PC-3 (cell line): Measurements from ENCODE around the gene GLT8D1. TPM values are rescaled to one million over a fixed set of nuclear protein-coding genes. Genes with fewer than 3 reads are reported as not detected.
A peak's percentile ranks its signal among the peaks of the same experiment; 100 is the strongest.

ENCODE experiments used
- ATAC-seq: fragments of 200-7000 bp; cut with Tn5 transposase; 2 replicates; pipeline ENCODE4 v1.9.1; 2020; ENCODE audit warnings: mild to moderate bottlenecking, moderate library complexity
- BruUV-seq: library from RNA; stranded (reverse); fragments of 400-500 nt; replicated peaks from 2 replicates; lab custom pipeline; 2021; lab: Mats Ljungman, UMichigan
- CTCF ChIA-PET: fragments of 300-600 bp; sonication (Branson Sonifier 250); formaldehyde crosslinking; loops from one replicate; lab custom pipeline; 2022; ENCODE audit warnings: antibody characterized with exemption; lab: Charles Lee
- POLR2A ChIA-PET: fragments of 300-600 bp; sonication (Branson Sonifier 250); formaldehyde crosslinking; loops from one replicate; lab custom pipeline; 2022; ENCODE audit warnings: antibody characterized with exemption; ENCODE audit not compliant: unreplicated experiment; lab: Charles Lee
- DNase-seq: peaks from one replicate; pipeline ENCODE4 v3.0.0-alpha.2; 2015
- H2AFZ ChIP-seq: fragments of 300-600 bp; sonication (generic); 2 replicates; pipeline ENCODE4 v1.6.0; 2016; ENCODE audit warnings: antibody characterized with exemption, low read length
- H3F3A ChIP-seq: fragments of 300-600 bp; sonication (generic); one replicate; pipeline ENCODE4 v1.6.0; 2017; ENCODE audit warnings: antibody characterized with exemption, low read length, control low read depth, mild to moderate bottlenecking; ENCODE audit not compliant: unreplicated experiment
- H3K27ac ChIP-seq: fragments of 300-600 bp; sonication (generic); 2 replicates; pipeline ENCODE4 v1.5.1; 2016; ENCODE audit warnings: mild to moderate bottlenecking, low read length
- H3K27me3 ChIP-seq: fragments of 300-600 bp; sonication (generic); 2 replicates; pipeline ENCODE4 v1.6.1; 2016; ENCODE audit warnings: low read length, mixed read lengths
- H3K36me3 ChIP-seq: fragments of 300-600 bp; sonication (generic); 2 replicates; pipeline ENCODE4 v1.6.1; 2016; ENCODE audit warnings: low read depth, mixed run types, low read length, mixed read lengths
- H3K4me1 ChIP-seq: fragments of 300-600 bp; sonication (generic); 2 replicates; pipeline ENCODE4 v1.5.1; 2016; ENCODE audit warnings: low read length; ENCODE audit not compliant: insufficient read depth
- H3K4me2 ChIP-seq: fragments of 300-600 bp; sonication (generic); 2 replicates; pipeline ENCODE4 v1.6.0; 2016; ENCODE audit warnings: low read length
- H3K4me3 ChIP-seq: fragments of 300-600 bp; sonication (generic); 2 replicates; pipeline ENCODE4 v1.5.1; 2016; ENCODE audit warnings: mild to moderate bottlenecking, low read length, mixed read lengths
- H3K79me2 ChIP-seq: fragments of 300-600 bp; sonication (generic); 2 replicates; pipeline ENCODE4 v1.6.1; 2017; ENCODE audit warnings: low read length, mixed read lengths
- H3K9ac ChIP-seq: fragments of 300-600 bp; sonication (generic); 2 replicates; pipeline ENCODE4 v1.6.0; 2016; ENCODE audit warnings: mild to moderate bottlenecking, low read length
- H3K9me2 ChIP-seq: fragments of 300-600 bp; sonication (generic); replicated peaks from 2 replicates; pipeline ENCODE4 v1.6.1; 2016; ENCODE audit warnings: mixed run types, low read length, mixed read lengths
- H3K9me3 ChIP-seq: fragments of 300-600 bp; sonication (generic); 2 replicates; pipeline ENCODE4 v1.6.1; 2016; ENCODE audit warnings: low read length, mixed read lengths
- H4K20me1 ChIP-seq: fragments of 300-600 bp; sonication (generic); 2 replicates; pipeline ENCODE4 v1.6.1; 2016; ENCODE audit warnings: low read length, mixed read lengths
- EZH2 ChIP-seq: fragments of 300-600 bp; sonication (generic); IDR thresholded peaks from one replicate; pipeline ENCODE4 v1.6.1; 2017; ENCODE audit warnings: antibody characterized with exemption, mild to moderate bottlenecking, low read length; ENCODE audit not compliant: unreplicated experiment
- EZH2phosphoT487 ChIP-seq: fragments of 300-600 bp; sonication (generic); IDR thresholded peaks from 2 replicates; pipeline ENCODE4 v1.6.1; 2018; ENCODE audit warnings: mild to moderate bottlenecking, antibody characterized with exemption, low read length, borderline replicate concordance
- intact Hi-C: fragments of 100-400 bp; cut with micrococcal nuclease; formaldehyde crosslinking; loops from 2 replicates; pipeline ENCODE4 v1.9.0; 2023
- total RNA-seq: library from RNA; depleted of rRNA; stranded (reverse); fragments of >200 nt; gene quantifications from 2 replicates; pipeline ENCODE4 v1.2.3, GENCODE V29; 2014
- TF ChIP-seq, protein P1 (sequence below): fragments of 300-600 bp; sonication (generic); conservative IDR thresholded peaks from 2 replicates; pipeline ENCODE4 v1.5.1; 2017; ENCODE audit warnings: antibody characterized with exemption, low read depth, mild to moderate bottlenecking, low read length

The GLT8D1 gene
- total RNA-seq, 1 experiment from 2014 or later = 70.2 TPM

DNA sequence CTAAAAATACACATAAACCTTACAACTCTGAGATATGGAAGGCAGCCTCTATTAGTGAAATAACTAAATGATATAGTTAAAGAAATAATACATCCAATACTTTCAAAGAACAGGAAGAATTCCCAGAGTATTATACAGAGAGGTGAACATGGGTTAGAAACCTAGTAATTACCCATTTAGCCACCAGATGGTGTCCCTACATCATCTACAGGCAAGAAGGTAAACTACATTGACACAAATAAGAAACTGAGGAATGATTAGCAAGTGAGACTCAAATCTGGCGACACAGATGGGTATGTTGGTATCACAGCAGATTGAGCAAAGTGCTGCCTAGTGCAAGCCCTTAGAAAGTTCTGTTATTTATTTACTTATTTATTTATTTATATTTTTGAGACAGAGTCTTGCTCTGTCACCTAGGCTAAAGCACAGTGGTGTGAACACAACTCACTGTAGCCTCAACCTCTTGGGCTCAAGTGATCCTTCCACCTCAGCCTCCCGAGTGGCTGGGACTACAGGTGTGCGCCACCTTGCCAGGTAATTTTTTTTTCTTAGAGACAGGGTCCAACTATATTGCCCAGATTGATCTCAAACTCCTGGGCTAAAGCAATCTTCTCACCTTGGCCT lies 36.9 kb upstream of the GLT8D1 start:
- no TSS peak for BruUV-seq
- no peak overlapping the region for H3K27ac ChIP-seq
- ChIA-PET CTCF (no interaction called here), POLR2A (no interaction called here)
- no peaks in the 10 kb centered on the region for H3K4me1 ChIP-seq
- ATAC-seq (peak; percentile 81), DNase-seq (peak; percentile 59)
- intact Hi-C loops = loop anchor here (1.0 to 5.0 kb wide), 3 partner anchors 78 to 330 kb away; no protein-coding TSS in a partner anchor
- H4K20me1 ChIP-seq = no peaks in the 10 kb centered on the region
- no peak overlapping the region for H2AFZ ChIP-seq
- no peak overlapping the region for H3K4me3 ChIP-seq
- H3K9me3 ChIP-seq = no peaks in the 10 kb centered on the region
- TF ChIP-seq EZH2phosphoT487 = no peak
- TF ChIP-seq, protein P1, sequence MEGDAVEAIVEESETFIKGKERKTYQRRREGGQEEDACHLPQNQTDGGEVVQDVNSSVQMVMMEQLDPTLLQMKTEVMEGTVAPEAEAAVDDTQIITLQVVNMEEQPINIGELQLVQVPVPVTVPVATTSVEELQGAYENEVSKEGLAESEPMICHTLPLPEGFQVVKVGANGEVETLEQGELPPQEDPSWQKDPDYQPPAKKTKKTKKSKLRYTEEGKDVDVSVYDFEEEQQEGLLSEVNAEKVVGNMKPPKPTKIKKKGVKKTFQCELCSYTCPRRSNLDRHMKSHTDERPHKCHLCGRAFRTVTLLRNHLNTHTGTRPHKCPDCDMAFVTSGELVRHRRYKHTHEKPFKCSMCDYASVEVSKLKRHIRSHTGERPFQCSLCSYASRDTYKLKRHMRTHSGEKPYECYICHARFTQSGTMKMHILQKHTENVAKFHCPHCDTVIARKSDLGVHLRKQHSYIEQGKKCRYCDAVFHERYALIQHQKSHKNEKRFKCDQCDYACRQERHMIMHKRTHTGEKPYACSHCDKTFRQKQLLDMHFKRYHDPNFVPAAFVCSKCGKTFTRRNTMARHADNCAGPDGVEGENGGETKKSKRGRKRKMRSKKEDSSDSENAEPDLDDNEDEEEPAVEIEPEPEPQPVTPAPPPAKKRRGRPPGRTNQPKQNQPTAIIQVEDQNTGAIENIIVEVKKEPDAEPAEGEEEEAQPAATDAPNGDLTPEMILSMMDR = peak; percentile 83
- no peak overlapping the region for H3K4me2 ChIP-seq
- H3K79me2 ChIP-seq = no peaks in the 10 kb centered on the region
- no peak overlapping the region for H3K9ac ChIP-seq
- peaks cover 45% of the 10 kb centered on the region for H3K36me3 ChIP-seq
- H3F3A ChIP-seq = no peaks in the 10 kb centered on the region
- H3K27me3 ChIP-seq = no peaks in the 10 kb centered on the region
- H3K9me2 ChIP-seq = no peaks in the 10 kb centered on the region

- POLR2A ChIA-PET = no interaction called here
- CTCF ChIA-PET = no interaction called here
- Histone ChIP-seq H2AFZ (no peak overlapping the region), H3K27me3 (no peaks in the 10 kb centered on the region), H4K20me1 (0 out of 2 replicates have a peak, but pooled peaks cover 4% of the 10 kb centered on the region), H3F3A (no peaks in the 10 kb centered on the region), H3K9me3 (no peaks in the 10 kb centered on the region), H3K4me3 (no peak overlapping the region), H3K9me2 (no peaks in the 10 kb centered on the region), H3K36me3 (peaks cover 48% of the 10 kb centered on the region), H3K9ac (no peak overlapping the region), H3K27ac (no peak overlapping the region), H3K79me2 (no peaks in the 10 kb centered on the region), H3K4me1 (no peaks in the 10 kb centered on the region), H3K4me2 (no peak overlapping the region)
- TF ChIP-seq EZH2phosphoT487 = no peak
- TF ChIP-seq, protein P1 = no peak
- no peak for TF ChIP-seq EZH2
- BruUV-seq = no TSS peak
- intact Hi-C loops = loop anchor here (5.0 kb wide), 2 partner anchors 193 to 333 kb away; no protein-coding TSS in a partner anchor
- DNase-seq (no peak), ATAC-seq (no peak)
These were observed 34.1 kb upstream of the GLT8D1 start for GRCh38 chr3:52739730-52740129.

- Histone ChIP-seq H3K27ac (no peak overlapping the region), H4K20me1 (0 out of 2 replicates have a peak, but pooled peaks cover 4% of the 10 kb centered on the region), H2AFZ (no peak overlapping the region), H3K79me2 (no peaks in the 10 kb centered on the region), H3K4me1 (no peaks in the 10 kb centered on the region), H3K27me3 (no peaks in the 10 kb centered on the region), H3F3A (no peaks in the 10 kb centered on the region), H3K4me2 (no peak overlapping the region), H3K9me2 (no peaks in the 10 kb centered on the region), H3K4me3 (no peak overlapping the region), H3K9ac (no peak overlapping the region), H3K36me3 (peaks cover 58% of the 10 kb centered on the region), H3K9me3 (no peaks in the 10 kb centered on the region)
- ChIA-PET CTCF (no interaction called here), POLR2A (no interaction called here)
- no peak for TF ChIP-seq EZH2
- TF ChIP-seq EZH2phosphoT487 = no peak
- TF ChIP-seq, protein P1 = no peak
- ATAC-seq (no peak), DNase-seq (no peak)
- BruUV-seq = no TSS peak
- intact Hi-C loops = no loop called here
These were observed 27.8 kb upstream of the GLT8D1 start for GRCh38 chr3:52733256-52733891.
